GM12865 (cell line): Measurements from ENCODE around the gene C16orf74.

Source experiments
- DNase-seq: peaks from one replicate; pipeline ENCODE4 v3.0.0; 2010; ENCODE audit warnings: low read depth
- H3K4me3 ChIP-seq: 2 replicates; pipeline ENCODE4 v1.5.1; 2011; ENCODE audit warnings: mild to moderate bottlenecking, low read depth, low read length, control low read depth
- TF ChIP-seq, protein P1 (sequence below): IDR thresholded peaks from 2 replicates; pipeline ENCODE4 v1.5.1; 2011; ENCODE audit warnings: low read length, control low read depth, low read depth, inconsistent platforms; ENCODE audit not compliant: insufficient read depth; ENCODE audit errors: missing control alignments

C16orf74 gene

DNA sequence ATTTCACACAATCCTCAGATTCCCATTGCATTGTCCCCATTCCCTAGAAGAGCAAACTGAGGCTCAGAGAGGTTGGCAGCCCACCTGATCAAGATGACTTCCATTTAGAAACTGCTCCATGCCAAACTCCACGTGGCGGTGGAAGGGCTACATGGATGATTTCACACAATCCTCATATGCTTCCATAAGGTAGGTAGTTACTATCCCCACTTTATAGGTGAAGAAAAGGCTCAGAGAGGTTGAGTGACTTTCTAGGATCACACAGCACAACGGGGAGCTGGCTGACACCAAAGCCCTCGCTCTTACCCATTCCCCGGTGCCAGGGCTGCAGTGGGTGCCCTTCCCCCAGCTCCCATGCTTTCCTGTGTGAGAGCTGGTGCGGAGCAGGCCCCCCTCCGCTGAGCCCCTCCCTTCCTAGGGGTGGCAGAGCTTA, 52.4 kb downstream of the C16orf74 start:
- TF ChIP-seq, protein P1, sequence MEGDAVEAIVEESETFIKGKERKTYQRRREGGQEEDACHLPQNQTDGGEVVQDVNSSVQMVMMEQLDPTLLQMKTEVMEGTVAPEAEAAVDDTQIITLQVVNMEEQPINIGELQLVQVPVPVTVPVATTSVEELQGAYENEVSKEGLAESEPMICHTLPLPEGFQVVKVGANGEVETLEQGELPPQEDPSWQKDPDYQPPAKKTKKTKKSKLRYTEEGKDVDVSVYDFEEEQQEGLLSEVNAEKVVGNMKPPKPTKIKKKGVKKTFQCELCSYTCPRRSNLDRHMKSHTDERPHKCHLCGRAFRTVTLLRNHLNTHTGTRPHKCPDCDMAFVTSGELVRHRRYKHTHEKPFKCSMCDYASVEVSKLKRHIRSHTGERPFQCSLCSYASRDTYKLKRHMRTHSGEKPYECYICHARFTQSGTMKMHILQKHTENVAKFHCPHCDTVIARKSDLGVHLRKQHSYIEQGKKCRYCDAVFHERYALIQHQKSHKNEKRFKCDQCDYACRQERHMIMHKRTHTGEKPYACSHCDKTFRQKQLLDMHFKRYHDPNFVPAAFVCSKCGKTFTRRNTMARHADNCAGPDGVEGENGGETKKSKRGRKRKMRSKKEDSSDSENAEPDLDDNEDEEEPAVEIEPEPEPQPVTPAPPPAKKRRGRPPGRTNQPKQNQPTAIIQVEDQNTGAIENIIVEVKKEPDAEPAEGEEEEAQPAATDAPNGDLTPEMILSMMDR, result no peak
- DNase-seq, result no peak

DNA sequence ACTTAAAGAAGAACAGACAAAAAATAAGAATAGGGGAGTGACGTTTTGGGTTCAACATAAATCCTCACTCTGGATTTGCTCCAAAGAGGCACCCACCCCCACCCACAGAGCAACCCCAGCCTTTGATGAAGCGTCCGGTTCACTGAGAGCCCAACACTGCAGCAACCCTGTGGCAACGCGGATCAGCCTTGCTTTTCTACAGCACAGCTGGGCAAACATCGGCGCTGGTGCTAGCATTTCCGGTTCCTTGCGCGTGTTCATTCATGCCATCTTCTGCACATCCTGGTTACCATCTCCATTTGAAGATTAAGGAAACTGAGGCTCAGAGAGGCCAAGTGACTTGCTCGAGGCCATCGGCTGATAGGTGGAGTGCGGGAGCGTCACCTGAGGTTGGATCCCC, 53.5 kb downstream of the C16orf74 start:
- DNase-seq, result no peak
- no peak overlapping the region for H3K4me3 ChIP-seq
- TF ChIP-seq, protein P1, result no peak

More for the DNA sequence above, 52.4 kb downstream of the C16orf74 start:
- no peak overlapping the region for H3K4me3 ChIP-seq

DNA sequence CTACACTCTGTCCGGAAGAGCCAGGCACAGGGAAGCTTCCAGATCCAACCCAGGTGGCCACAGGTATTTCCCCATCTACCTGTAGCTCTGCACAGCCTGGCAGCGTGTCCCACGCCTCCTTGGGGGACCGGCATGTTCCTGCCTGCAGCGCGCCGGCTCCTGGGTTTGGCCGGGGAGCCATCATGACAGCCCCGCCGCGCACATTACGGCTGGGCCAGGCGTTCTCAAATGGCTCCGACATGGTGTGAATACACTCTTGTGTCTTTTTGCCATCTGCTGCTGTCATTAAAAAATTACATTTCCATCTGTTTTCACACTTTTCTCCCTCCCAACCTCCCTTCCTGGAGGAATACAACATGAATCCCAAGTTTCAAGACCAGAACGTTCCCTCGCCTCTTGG, 54.1 kb downstream of the C16orf74 start:
- DNase-seq, result no peak
- TF ChIP-seq, protein P1, result no peak
- no peak overlapping the region for H3K4me3 ChIP-seq

- H3K4me3 ChIP-seq, result no peak overlapping the region
- TF ChIP-seq, protein P1, result no peak
- no peak for DNase-seq
Measured at GRCh38 chr16:85695196-85696128, 55.4 kb downstream of the C16orf74 start.

DNA sequence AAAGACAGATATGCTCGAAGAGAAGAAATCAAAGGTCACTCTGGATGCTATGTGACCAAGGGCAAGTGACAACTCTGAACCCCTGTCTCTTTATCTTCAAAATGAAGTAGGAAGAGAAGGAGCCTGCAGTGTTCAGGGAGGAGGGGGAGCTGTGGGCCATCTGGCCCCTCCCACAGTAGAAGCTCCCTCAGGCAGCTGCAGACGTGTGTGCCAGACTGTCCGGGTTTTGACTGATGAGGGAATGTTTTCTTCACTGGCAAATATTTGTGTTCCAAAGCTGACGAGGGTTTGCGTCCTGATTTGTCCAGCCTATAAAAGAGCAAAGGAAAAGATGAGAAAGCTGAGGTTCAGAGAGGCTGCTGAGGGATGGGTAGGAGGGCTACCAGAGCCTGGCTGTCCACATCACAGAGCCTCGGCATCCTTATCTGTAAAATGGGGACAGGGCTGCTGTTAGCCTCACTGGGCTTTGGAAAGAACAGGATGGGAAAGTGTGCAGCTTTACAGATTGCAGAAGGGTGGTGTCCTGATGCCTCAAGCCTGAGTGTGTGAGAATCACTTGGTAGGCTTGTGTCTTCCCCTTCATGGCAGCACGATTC, 60.3 kb downstream of the C16orf74 start:
- DNase-seq, result no peak
- TF ChIP-seq, protein P1, result no peak
- no peak overlapping the region for H3K4me3 ChIP-seq

DNA sequence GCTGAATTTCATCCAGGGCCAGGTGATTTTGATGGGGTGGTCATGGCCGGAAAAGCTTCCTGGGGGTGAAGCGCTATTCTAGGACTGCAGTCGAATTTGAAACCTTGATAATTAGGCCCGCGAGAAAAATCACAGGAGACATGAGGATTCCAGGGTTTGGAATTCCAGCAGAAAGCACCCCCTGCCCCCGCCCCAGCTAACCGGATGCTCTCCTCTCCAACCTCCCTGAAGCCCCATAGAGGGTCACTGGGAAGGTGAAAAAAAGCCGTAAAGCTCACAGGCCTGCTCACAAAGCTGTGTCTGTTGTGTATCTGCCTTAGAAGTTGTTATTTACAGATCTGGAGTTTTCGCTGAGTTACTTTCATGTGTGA, 61.0 kb downstream of the C16orf74 start:
- no peak for DNase-seq
- TF ChIP-seq, protein P1, result no peak

More for the DNA sequence above, 61.0 kb downstream of the C16orf74 start:
- H3K4me3 ChIP-seq, result no peak overlapping the region
